Measurements from ENCODE around the gene RBM19.

- TF ChIP-seq POLR2A (IDR thresholded peaks at IDR 0.05): no peak
- no peak for TF ChIP-seq CTCF (IDR thresholded peaks at IDR 0.05 in 8 of 11, conservative IDR thresholded peaks at IDR 0.05 in 3 of 11)
- TF ChIP-seq POLR2AphosphoS5 (IDR thresholded peaks at IDR 0.05): no peak
Observed at GRCh38 chr12:113866496-113866895, 99.6 kb downstream of the RBM19 start.
